Ascending aorta (tissue), 2 donors: ENCODE results near the gene PCDHGB6. TPM values are rescaled to one million over a fixed set of nuclear protein-coding genes. Genes with fewer than 3 reads are reported as not detected.
"Not testable (repeated sequence)": the region's sequence is repeated elsewhere in the genome, so short reads cannot be mapped to it uniquely, and the experiment has no call there.

Source experiments
- DNase-seq, 2 donors: peaks; one replicate each; pipeline ENCODE4 v3.0.0-alpha.2; 2019; ENCODE audit warnings: low spot score in 2 of 2
- H3K27ac ChIP-seq, 2 donors: fragments of 200-600 bp; sonication (generic); one replicate each; pipeline ENCODE4 v1.5.1; 2016 to 2017; ENCODE audit warnings: mild to moderate bottlenecking in 1 of 2
- H3K27me3 ChIP-seq: fragments of 200-600 bp; sonication (generic); one replicate; pipeline ENCODE4 v1.5.1; 2017
- H3K36me3 ChIP-seq, 2 donors: fragments of 200-600 bp; sonication (generic); one replicate each; pipeline ENCODE4 v1.5.1; 2016
- H3K4me1 ChIP-seq, 2 donors: fragments of 200-600 bp; sonication (generic); one replicate each; pipeline ENCODE4 v1.5.1; 2016 to 2017; ENCODE audit warnings: mild to moderate bottlenecking in 1 of 2
- H3K4me3 ChIP-seq, 2 donors: fragments of 200-600 bp; sonication (generic); one replicate each; pipeline ENCODE4 v1.5.1; 2016 to 2017; ENCODE audit warnings: mild to moderate bottlenecking in 1 of 2
- H3K9me3 ChIP-seq, 2 donors: fragments of 200-600 bp; sonication (generic); one replicate each; pipeline ENCODE4 v1.5.1; 2016
- intact Hi-C: fragments of 100-400 bp; cut with DNase I; formaldehyde crosslinking; loops from one replicate; pipeline ENCODE4 v1.15.1; 2023
- total RNA-seq: library from RNA; depleted of rRNA; stranded (reverse); fragments of >200 nt; gene quantifications from one replicate; pipeline ENCODE4 v1.1.0, GENCODE V29; 2016
- TF ChIP-seq, protein P1 (sequence below), 3 experiments: fragments of 200-600 bp in 2 of 3; fragments of 450-650 bp in 1 of 3; sonication (generic) in 2 of 3; IDR thresholded peaks; one replicate each; pipeline ENCODE4 v1.5.1; 2016 to 2019; ENCODE audit warnings: antibody characterized with exemption in 3 of 3, mild to moderate bottlenecking in 1 of 3, moderate library complexity in 1 of 3

Gene PCDHGB6
- total RNA-seq, 1 donor from 2014 or later = 3.9 TPM

DNA sequence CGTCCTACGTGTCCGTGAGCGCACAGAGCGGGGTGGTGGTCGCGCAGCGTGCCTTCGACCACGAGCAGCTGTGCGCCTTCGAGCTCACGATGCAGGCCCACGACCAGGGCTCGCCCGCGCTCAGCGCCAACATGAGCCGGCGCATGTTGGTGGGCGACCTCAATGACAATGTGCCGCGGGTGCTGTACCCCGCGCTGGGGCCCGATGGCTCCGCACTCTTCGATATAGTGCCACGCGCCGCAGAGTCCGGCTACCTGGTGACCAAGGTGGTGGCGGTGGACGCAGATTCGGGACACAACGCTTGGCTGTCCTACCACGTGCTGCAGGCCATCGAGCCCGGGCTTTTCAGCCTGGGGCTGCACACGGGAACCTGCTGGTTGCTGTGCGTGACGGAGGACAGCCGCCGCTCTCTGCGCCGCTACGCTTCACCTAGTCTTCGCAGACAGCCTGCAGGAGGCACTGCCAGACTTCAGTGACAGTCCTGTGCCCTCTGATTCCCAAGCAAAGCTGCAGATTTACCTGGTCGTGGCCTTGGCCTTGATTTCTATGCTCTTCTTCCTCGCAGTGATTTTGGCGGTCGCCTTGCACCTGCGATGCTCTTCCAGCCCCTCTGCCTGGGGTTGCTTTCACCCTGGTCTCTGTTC, 20.1 kb downstream of the PCDHGB6 start:
- no peak overlapping the region for H3K27ac ChIP-seq
- H3K36me3 ChIP-seq = peaks cover 0 to 3% of the 10 kb centered on the region in 2 donors
- intact Hi-C loops = no loop called here
- H3K4me1 ChIP-seq = no peaks in the 10 kb centered on the region
- H3K9me3 ChIP-seq = peaks cover 97 to 100% of the 10 kb centered on the region in 2 donors
- peak overlapping the region in 1 of 2 donors; percentile 35 for H3K4me3 ChIP-seq
- TF ChIP-seq, protein P1, sequence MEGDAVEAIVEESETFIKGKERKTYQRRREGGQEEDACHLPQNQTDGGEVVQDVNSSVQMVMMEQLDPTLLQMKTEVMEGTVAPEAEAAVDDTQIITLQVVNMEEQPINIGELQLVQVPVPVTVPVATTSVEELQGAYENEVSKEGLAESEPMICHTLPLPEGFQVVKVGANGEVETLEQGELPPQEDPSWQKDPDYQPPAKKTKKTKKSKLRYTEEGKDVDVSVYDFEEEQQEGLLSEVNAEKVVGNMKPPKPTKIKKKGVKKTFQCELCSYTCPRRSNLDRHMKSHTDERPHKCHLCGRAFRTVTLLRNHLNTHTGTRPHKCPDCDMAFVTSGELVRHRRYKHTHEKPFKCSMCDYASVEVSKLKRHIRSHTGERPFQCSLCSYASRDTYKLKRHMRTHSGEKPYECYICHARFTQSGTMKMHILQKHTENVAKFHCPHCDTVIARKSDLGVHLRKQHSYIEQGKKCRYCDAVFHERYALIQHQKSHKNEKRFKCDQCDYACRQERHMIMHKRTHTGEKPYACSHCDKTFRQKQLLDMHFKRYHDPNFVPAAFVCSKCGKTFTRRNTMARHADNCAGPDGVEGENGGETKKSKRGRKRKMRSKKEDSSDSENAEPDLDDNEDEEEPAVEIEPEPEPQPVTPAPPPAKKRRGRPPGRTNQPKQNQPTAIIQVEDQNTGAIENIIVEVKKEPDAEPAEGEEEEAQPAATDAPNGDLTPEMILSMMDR (IDR thresholded peaks at IDR 0.05) = no peak
- no peak for DNase-seq
- no peaks in the 10 kb centered on the region for H3K27me3 ChIP-seq

DNA sequence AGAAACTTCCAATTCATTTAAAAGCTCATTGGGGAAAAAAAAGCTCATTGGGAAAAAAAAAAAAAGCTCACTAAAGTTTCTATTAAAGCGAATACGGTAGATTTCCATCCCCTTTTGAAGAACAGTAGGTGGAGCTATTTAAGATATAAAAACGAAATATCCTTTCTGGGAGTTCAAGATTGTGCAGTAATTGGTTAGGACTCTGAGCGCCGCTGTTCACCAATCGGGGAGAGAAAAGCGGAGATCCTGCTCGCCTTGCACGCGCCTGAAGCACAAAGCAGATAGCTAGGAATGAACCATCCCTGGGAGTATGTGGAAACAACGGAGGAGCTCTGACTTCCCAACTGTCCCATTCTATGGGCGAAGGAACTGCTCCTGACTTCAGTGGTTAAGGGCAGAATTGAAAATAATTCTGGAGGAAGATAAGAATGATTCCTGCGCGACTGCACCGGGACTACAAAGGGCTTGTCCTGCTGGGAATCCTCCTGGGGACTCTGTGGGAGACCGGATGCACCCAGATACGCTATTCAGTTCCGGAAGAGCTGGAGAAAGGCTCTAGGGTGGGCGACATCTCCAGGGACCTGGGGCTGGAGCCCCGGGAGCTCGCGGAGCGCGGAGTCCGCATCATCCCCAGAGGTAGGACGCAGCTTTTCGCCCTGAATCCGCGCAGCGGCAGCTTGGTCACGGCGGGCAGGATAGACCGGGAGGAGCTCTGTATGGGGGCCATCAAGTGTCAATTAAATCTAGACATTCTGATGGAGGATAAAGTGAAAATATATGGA, 22.7 kb downstream of the PCDHGB6 start, which contains the start of gene PCDHGA12:
TSS of gene PCDHGA12 (plus strand) at position 176 of the 782 bp plus-strand sequence. CDS start at position 429, 253 bp downstream.
- Histone ChIP-seq H3K27ac (no peak within 1 kb of the TSS), H3K27me3 (no peaks in the 10 kb centered on the region), H3K36me3 (peaks cover 0 to 3% of the 10 kb centered on the region in 2 donors), H3K4me1 (no peaks in the 10 kb centered on the region), H3K9me3 (peaks cover 96 to 100% of the 10 kb centered on the region in 2 donors), H3K4me3 (peak within 1 kb of the TSS; percentile 39 to 50)
- intact Hi-C loops = no loop called here
- DNase-seq = no peak
- TF ChIP-seq, protein P1 (IDR thresholded peaks at IDR 0.05) = peak in 2 of 3 experiments; percentile 4 to 27

DNA sequence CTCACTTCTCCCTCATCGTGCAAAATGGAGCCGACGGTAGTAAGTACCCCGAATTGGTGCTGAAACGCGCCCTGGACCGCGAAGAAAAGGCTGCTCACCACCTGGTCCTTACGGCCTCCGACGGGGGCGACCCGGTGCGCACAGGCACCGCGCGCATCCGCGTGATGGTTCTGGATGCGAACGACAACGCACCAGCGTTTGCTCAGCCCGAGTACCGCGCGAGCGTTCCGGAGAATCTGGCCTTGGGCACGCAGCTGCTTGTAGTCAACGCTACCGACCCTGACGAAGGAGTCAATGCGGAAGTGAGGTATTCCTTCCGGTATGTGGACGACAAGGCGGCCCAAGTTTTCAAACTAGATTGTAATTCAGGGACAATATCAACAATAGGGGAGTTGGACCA, 23.5 kb downstream of the PCDHGB6 start:
- Histone ChIP-seq H3K27me3 (no peaks in the 10 kb centered on the region), H3K36me3 (no peaks in the 10 kb centered on the region), H3K4me1 (no peaks in the 10 kb centered on the region), H3K27ac (no peak overlapping the region), H3K4me3 (peak overlapping the region; percentile 39 to 50), H3K9me3 (peaks cover 92 to 100% of the 10 kb centered on the region in 2 donors)
- intact Hi-C loops = no loop called here
- no peak for DNase-seq
- TF ChIP-seq, protein P1 (IDR thresholded peaks at IDR 0.05) = no peak

DNA sequence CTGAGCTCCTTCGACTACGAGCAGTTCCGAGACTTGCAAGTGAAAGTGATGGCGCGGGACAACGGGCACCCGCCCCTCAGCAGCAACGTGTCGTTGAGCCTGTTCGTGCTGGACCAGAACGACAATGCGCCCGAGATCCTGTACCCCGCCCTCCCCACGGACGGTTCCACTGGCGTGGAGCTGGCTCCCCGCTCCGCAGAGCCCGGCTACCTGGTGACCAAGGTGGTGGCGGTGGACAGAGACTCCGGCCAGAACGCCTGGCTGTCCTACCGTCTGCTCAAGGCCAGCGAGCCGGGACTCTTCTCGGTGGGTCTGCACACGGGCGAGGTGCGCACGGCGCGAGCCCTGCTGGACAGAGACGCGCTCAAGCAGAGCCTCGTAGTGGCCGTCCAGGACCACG, 24.5 kb downstream of the PCDHGB6 start:
- H3K36me3 ChIP-seq, H3K27me3 ChIP-seq, H3K27ac ChIP-seq, DNase-seq, H3K4me1 ChIP-seq, intact Hi-C loops: not testable (repeated sequence)
- Histone ChIP-seq H3K9me3 (peaks cover 92 to 100% of the 10 kb centered on the region in 2 donors), H3K4me3 (peak overlapping the region in 1 of 2 donors; percentile 50)

DNA sequence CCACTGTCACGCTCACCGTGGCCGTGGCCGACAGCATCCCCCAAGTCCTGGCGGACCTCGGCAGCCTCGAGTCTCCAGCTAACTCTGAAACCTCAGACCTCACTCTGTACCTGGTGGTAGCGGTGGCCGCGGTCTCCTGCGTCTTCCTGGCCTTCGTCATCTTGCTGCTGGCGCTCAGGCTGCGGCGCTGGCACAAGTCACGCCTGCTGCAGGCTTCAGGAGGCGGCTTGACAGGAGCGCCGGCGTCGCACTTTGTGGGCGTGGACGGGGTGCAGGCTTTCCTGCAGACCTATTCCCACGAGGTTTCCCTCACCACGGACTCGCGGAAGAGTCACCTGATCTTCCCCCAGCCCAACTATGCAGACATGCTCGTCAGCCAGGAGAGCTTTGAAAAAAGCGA, 24.9 kb downstream of the PCDHGB6 start:
- H3K4me3 ChIP-seq, DNase-seq, H3K27me3 ChIP-seq, H3K4me1 ChIP-seq, intact Hi-C loops, H3K36me3 ChIP-seq, H3K27ac ChIP-seq: not testable (repeated sequence)
- H3K9me3 ChIP-seq = peaks cover 92 to 100% of the 10 kb centered on the region in 2 donors

DNA sequence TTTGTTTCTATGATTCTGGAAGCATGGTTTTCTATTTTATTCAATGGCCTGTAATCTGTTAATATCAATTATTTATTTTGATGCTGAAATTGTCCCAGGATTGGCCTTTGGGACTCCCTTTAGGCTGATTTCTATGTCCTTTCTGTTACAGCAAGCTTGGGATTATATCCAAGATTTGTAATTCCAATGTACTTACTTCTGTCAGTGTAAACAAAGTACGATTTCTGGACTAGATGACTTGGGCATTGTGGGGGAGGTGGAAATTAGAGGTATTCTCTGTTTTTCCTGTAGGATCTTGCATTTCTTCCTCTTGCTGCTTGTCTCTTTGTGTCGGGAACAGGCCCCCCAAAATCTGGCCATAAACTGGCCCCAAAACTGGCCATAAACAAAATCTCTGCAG, 26.2 kb downstream of the PCDHGB6 start:
- intact Hi-C loops = no loop called here
- H3K4me1 ChIP-seq = no peaks in the 10 kb centered on the region
- H3K27ac ChIP-seq = no peak overlapping the region
- no peak overlapping the region for H3K4me3 ChIP-seq
- no peak for DNase-seq
- H3K9me3 ChIP-seq = peaks cover 89 to 100% of the 10 kb centered on the region in 2 donors
- H3K36me3 ChIP-seq = peaks cover 0 to 2% of the 10 kb centered on the region in 2 donors
- TF ChIP-seq, protein P1 (IDR thresholded peaks at IDR 0.05) = no peak
- no peaks in the 10 kb centered on the region for H3K27me3 ChIP-seq
